GM19351 (cell line): ENCODE results near the gene PICALM.
A peak's percentile ranks its signal among the peaks of the same experiment; 100 is the strongest.
"Not testable (repeated sequence)": the region's sequence is repeated elsewhere in the genome, so short reads cannot be mapped to it uniquely, and the experiment has no call there.

Experiments used
- ATAC-seq: cut with Tn5 transposase; IDR thresholded peaks from one replicate; pipeline ENCODE4 v1.9.1; 2021; ENCODE audit warnings: mild to moderate bottlenecking, moderate library complexity; ENCODE audit not compliant: unreplicated experiment

PICALM gene

GRCh38 chr11:86002431-86002830 lies 66.5 kb downstream of the PICALM start:
- no peak for ATAC-seq

DNA sequence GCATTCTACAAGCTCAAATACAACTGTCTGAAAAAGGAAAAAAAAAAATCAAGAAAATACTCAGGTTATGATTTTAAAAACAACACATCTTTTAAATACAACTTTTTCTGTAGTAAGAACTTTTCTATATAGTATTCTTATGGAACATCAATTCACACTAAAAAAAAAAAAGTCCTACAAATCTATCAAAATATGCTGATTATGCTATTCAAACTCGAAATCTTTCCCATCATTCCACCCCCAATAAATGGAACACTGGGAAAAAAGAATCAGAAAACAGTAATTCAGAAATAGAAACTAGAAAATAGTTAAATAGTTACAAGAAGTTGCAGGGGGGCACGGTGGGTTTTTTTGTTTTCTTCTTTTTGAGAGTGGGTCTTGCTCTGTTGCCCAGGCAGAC lies 77.4 kb downstream of the PICALM start:
- ATAC-seq, result no peak

GRCh38 chr11:85989746-85990145 lies 79.1 kb downstream of the PICALM start:
- no peak for ATAC-seq

GRCh38 chr11:85988780-85989179 lies 80.1 kb downstream of the PICALM start:
- ATAC-seq, result peak; percentile 87

- ATAC-seq, result no peak
Observed at GRCh38 chr11:85977751-85978160, 91.1 kb downstream of the PICALM start.

DNA sequence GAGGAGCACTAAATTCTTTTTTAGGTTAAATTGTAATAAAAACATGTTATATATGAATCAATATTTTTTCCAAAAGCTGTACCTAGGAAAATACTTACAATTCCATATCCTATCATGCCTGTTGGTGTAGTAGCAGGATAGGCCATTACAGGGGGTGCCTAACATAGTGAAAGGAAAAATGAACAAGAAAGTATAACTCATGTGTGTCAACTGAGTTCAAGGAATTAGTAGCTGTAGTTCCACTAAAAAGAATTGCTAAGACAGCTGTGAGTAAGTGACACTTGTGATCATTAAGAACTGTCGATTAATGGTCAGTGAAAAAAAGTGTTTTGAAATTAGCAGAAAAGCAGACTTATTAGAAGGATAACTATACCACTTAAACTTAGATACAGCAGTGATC lies 92.4 kb downstream of the PICALM start:
- no peak for ATAC-seq

DNA sequence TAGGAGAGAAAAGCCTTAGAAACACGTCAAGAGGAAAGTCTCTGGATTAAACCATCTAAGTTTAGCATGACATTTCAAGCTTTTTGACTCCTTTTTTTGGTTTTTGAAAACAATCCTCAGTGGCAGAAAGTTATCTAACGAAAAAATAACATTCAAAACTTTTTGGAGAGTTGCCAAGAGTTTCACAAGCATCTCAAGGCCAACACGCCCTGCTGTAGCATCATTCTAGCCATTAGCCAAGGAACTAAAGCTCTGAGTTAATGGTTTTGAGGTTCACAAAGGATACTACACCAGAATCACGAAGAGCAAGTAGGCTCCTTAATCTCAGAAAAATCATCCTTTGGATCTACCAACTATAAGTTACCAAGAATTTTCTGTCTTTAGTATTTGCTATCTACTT lies 94.8 kb downstream of the PICALM start:
- no peak for ATAC-seq

- no peak for ATAC-seq
Observed at GRCh38 chr11:85970593-85970992, 98.3 kb downstream of the PICALM start.

DNA sequence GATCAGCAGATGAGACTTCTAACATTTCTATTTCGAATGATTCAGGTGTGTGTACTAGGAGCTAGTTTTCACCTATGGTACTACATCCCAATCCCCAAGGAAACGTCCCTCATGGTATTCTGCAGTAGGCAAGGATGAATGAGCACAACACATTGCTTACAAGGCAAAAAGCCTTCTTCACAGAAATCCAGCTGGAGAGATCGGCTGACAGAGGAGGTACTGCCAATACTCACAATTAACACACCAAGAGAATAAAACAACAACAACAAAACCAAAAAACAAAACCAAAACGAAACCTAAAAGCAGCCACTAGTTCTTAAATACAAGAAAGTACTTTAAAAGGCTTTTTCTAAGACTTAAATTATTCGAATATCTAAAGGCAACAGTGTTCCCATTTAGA lies 101.4 kb downstream of the PICALM start:
- no peak for ATAC-seq

GRCh38 chr11:85965202-85965601 lies 103.7 kb downstream of the PICALM start:
- no peak for ATAC-seq

GRCh38 chr11:85961930-85962363 lies 106.9 kb downstream of the PICALM start:
- ATAC-seq, result no peak

DNA sequence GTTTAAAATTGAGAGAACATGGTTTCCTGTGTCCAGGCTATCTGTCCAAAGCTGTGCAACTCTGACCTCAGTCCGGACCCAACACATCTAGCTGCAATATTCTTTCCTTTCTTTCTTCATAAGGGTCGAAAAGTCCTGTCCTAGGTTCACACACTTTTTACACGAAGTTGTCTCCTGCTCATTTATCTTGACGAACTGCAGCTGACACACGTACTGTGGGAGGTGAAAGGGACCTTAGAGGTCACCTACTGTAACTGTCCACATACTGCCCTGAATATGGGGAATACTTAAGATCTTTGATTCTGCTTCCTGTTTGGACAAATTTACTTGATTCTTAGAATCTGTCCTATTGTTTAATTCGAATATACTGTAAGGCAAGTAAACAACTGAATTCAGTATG lies 107.8 kb downstream of the PICALM start:
- no peak for ATAC-seq

DNA sequence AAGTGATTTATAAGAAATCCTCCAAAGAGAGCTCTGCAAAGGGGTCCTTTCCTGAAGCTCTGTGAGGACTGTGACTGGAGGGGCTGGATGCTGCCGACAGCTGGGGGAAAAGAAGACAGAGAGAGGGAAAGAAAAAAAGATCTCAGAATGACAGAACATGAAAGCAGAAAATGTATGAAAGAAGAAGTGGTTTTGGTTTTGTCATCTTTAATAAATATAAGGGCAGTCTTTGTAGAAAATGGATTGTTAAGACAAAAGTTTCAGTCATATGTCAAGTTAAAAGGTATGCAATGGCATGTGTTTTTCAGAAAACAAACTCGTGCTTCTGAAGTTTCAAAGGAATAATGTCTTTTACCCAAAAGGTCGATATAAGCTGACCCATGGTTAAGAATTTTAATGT lies 108.2 kb downstream of the PICALM start:
- peak; percentile 49 for ATAC-seq

GRCh38 chr11:85955531-85955930 lies 113.4 kb downstream of the PICALM start:
- no peak for ATAC-seq

DNA sequence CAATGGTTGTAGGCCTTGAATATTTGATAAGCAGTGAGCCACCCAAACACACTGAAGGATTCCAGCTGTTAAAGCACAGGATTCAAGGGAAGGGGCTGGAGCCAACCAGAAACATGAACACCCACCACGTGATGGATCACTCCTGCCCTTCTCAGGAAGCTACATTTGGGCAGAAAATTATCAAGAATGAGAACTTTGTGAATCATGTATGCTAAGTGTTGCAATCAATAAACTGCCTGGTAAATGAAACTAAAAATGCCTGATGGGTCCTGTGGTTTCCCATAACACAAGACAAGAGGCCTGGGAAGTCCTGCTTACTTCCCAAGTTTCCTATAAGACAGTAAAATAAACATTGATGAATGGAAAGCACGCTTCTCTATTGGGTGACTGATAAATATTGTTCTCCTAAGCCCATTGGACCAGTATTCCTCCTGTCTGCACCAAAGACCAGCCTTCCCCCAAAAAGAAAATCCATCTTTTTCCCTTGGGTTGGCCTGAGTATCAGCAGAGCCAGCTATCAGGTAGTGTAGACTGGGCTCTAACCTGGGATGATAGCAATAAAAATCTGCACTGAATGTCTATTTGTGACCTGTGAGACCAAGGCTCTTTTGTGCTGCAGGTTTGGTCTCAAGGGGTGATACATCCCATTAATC lies 115.3 kb downstream of the PICALM start:
- no peak for ATAC-seq

GRCh38 chr11:85952108-85952485 lies 116.8 kb downstream of the PICALM start:
- ATAC-seq, result not testable (repeated sequence)

DNA sequence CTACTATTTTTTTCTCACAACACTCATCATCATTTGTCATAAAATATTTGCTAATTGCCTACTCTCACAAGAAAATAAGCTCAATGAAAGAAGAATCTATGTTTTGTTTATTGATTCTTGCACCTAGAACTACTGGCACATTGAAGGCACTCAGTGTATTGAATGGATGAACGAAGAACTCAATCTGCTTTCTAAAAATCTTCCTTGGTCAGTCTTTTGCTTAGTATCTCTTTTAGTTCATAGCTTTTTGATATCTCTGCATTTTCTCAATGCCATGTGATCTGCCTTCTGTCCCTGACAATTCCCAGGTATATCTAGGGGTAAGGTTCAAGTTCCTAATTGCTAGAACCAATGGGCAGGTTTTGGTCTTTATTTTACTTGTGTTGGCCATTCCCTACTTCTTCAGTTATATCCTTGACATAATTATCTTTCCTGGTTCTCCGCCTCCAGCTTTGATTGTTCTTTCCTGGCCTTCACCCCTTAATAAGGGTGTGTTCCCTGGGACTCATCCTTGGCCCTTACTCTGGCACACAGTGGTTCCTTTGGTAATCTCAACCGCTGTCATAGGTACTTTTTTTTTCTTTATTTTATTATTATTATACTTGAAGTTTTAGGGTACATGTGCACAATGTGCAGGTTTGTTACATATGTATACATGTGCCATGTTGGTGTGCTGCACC lies 117.3 kb downstream of the PICALM start:
- ATAC-seq, result no peak

DNA sequence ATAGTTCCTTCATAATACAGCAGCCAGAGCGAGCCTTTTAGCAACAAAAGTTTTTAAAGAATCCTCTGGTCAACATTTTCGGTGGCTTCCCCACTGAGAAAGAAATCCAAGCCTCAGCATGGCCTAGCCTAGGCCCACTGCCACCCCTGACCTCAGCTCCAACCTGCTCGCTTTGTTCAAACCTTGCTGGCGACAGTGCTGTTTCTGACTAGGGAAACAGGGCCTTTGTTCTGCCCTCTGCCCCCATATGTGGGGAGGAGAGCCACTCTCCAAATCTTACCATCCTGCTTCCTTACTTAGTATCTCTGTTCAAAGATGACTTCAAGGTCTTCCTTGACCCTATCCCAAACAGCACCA lies 117.9 kb downstream of the PICALM start:
- ATAC-seq, result no peak

DNA sequence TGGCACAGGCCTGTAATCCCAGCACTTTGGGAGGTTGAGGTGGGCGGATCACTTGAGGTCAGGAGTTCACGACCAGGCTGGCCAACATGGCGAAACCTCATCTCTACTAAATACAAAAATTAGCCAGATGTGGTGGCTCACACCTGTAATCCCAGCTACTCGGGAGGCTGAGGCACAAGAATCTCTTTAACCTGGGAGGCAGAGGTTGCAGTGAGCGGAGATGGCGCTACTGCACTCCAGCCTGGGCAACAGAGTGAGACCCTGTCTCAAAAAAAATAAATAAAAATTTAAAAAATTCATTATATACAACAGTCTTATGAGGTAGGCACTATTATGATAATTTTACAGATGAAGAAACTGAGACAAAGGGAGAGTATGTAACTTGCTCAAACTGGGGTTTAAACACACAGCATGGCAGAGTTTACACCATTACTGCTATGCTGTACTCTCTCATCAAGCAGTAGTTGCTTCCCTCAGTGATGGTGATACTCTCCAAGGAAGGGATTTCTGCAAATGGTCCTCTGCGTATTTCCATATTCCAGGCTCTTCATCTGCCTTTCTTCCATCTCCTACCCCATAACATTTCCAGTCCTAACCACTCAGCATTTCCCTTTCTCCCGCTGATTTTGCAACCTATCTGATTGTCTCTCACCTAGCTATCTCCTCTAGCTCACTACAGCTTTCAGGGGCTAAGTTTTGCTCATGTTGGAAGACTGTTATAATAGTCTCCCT lies 118.4 kb downstream of the PICALM start:
- no peak for ATAC-seq

DNA sequence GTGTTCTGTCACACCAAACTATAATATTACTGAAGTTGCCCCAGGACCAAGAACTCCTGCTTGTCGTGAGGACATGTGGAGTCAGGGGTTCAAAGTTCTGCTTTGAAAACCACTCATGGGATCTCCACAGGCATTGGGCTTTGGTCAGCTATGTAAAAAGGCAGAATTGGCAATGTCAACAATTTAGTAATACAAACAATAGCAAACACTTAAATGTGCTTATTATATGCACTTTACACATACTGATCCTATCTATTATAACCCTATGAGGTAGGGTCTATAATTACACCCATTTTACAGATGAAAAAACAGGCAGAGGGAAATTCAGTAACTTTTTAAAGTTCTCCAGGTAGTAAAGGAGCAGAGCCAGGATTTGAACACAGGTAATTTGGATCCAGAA lies 119.1 kb downstream of the PICALM start:
- ATAC-seq, result no peak

- ATAC-seq, result peak; percentile 38
Observed at GRCh38 chr11:85948884-85949283, 120.0 kb downstream of the PICALM start.
